ENCODE results near the gene EDEM3.

EDEM3 gene

GRCh38 chr1:184646178-184646701, 108.4 kb downstream of the EDEM3 start:
- Histone ChIP-seq H3K27me3 (ENCODE audit: insufficient read depth, poor library complexity, severe bottlenecking) (no peaks in the 10 kb centered on the region), H3K4me3 (replicated peaks; ENCODE audit: insufficient read depth, low read length) (no peak overlapping the region), H3K27ac (replicated peaks) (no peak overlapping the region)
- no peak for DNase-seq (ENCODE audit: low read depth in 1 of 2, low spot score in 1 of 2)
- TF ChIP-seq REST (IDR thresholded peaks at IDR 0.05; ENCODE audit: insufficient replicate concordance, low read depth) (no peak), GABPA (IDR thresholded peaks at IDR 0.05; ENCODE audit: low read depth) (no peak), CTCF (IDR thresholded peaks at IDR 0.05; ENCODE audit: insufficient read depth, low read length) (no peak), SPI1 (IDR thresholded peaks at IDR 0.05; ENCODE audit: borderline replicate concordance, low read depth) (no peak), POLR2AphosphoS5 (IDR thresholded peaks at IDR 0.05; ENCODE audit: low read depth) (no peak)

GRCh38 chr1:184644771-184645170, 109.9 kb downstream of the EDEM3 start:
- Histone ChIP-seq H3K27me3 (ENCODE audit: insufficient read depth, poor library complexity, severe bottlenecking) (no peaks in the 10 kb centered on the region), H3K4me3 (replicated peaks; ENCODE audit: insufficient read depth, low read length) (no peak overlapping the region), H3K27ac (replicated peaks) (no peak overlapping the region)
- no peak for DNase-seq (ENCODE audit: low read depth in 1 of 2, low spot score in 1 of 2)
- TF ChIP-seq GABPA (IDR thresholded peaks at IDR 0.05; ENCODE audit: low read depth) (no peak), CTCF (IDR thresholded peaks at IDR 0.05; ENCODE audit: insufficient read depth, low read length) (no peak), SPI1 (IDR thresholded peaks at IDR 0.05; ENCODE audit: borderline replicate concordance, low read depth) (no peak), POLR2AphosphoS5 (IDR thresholded peaks at IDR 0.05; ENCODE audit: low read depth) (no peak), REST (IDR thresholded peaks at IDR 0.05; ENCODE audit: insufficient replicate concordance, low read depth) (no peak)

GRCh38 chr1:184643661-184644060, 111.0 kb downstream of the EDEM3 start:
- no peak for DNase-seq (ENCODE audit: low read depth in 1 of 2, low spot score in 1 of 2)
- Histone ChIP-seq H3K27me3 (ENCODE audit: insufficient read depth, poor library complexity, severe bottlenecking) (no peaks in the 10 kb centered on the region), H3K4me3 (replicated peaks; ENCODE audit: insufficient read depth, low read length) (no peak overlapping the region), H3K27ac (replicated peaks) (no peak overlapping the region)
- TF ChIP-seq REST (IDR thresholded peaks at IDR 0.05; ENCODE audit: insufficient replicate concordance, low read depth) = no peak
- no peak for TF ChIP-seq GABPA (IDR thresholded peaks at IDR 0.05; ENCODE audit: low read depth)
- TF ChIP-seq SPI1 (IDR thresholded peaks at IDR 0.05; ENCODE audit: borderline replicate concordance, low read depth) = no peak
- TF ChIP-seq CTCF (IDR thresholded peaks at IDR 0.05; ENCODE audit: insufficient read depth, low read length) = no peak
- no peak for TF ChIP-seq POLR2AphosphoS5 (IDR thresholded peaks at IDR 0.05; ENCODE audit: low read depth)
